K562 (cell line): Measurements from ENCODE around the gene ALG12. TPM values are rescaled to one million over a fixed set of nuclear protein-coding genes. Genes with fewer than 3 reads are reported as not detected.

Experiments
- ATAC-seq: fragments of 200-7000 bp; cut with Tn5 transposase; 3 replicates; pipeline ENCODE4 v1.9.1; 2020; ENCODE audit warnings: moderate library complexity
- BruUV-seq: library from RNA; stranded (reverse); fragments of 400-500 nt; replicated peaks from 2 replicates; lab custom pipeline; 2021; lab: Mats Ljungman, UMichigan
- CTCF ChIA-PET: fragments of 300-600 bp; formaldehyde crosslinking; extraction: SDS; loops from one replicate; lab custom pipeline; 2021; ENCODE audit warnings: low intra/inter-chr PET ratio; lab: Yijun Ruan, JAX
- POLR2A ChIA-PET: fragments of 300-600, 350-650 bp; sonication (Branson Sonifier 250); formaldehyde crosslinking; extraction: SDS; loops from one replicate; lab custom pipeline; 2021; ENCODE audit warnings: antibody characterized with exemption, inconsistent platforms; lab: Yijun Ruan, JAX
- DNase-seq, 4 experiments: peaks; one replicate each; pipeline versions ENCODE4 v3.0.0 to v3.0.0-alpha.2; 2011 to 2018; ENCODE audit warnings: low spot score in 3 of 4, mixed read lengths in 3 of 4; ENCODE audit errors: extremely low read depth in 1 of 4
- FAIRE-seq: peaks from 2 replicates; lab custom pipeline; 2011; peaks lifted over from hg19 to GRCh38; lab: Jason Lieb, UNC
- H2AFZ ChIP-seq: 2 replicates; pipeline ENCODE4 v1.6.0; 2011; ENCODE audit warnings: low read depth, low read length, control low read depth, inconsistent platforms
- H3K27ac ChIP-seq: fragments of 200-600 bp; 3 replicates; pipeline ENCODE4 v1.8.0; 2011; ENCODE audit warnings: low read depth, mild to moderate bottlenecking, control low read depth, inconsistent platforms, low read length, moderate library complexity, mixed read lengths; ENCODE audit errors: extremely low read depth
- H3K27me3 ChIP-seq, 2 experiments: fragments of 300-600 bp in 1 of 2; 2 replicates in 1 of 2; 3 replicates in 1 of 2; pipeline versions ENCODE4 v1.6.0 to v1.8.0; 2011; ENCODE audit warnings: inconsistent platforms in 2 of 2, low read length in 2 of 2, mild to moderate bottlenecking in 1 of 2, mixed read lengths in 1 of 2, moderate library complexity in 1 of 2; ENCODE audit not compliant: control insufficient read depth in 2 of 2, insufficient read depth in 2 of 2
- H3K36me3 ChIP-seq: fragments of 300-600 bp; 3 replicates; pipeline ENCODE4 v1.8.0; 2011; ENCODE audit warnings: mild to moderate bottlenecking, low read length, inconsistent platforms; ENCODE audit not compliant: control insufficient read depth, insufficient read depth
- H3K4me1 ChIP-seq, 2 experiments: fragments of 200-600 bp in 1 of 2; replicated peaks in 1 of 2; 2 replicates in 1 of 2; 3 replicates in 1 of 2; pipeline versions ENCODE4 v1.5.1 to v1.8.0; 2011; ENCODE audit warnings: inconsistent platforms in 2 of 2, low read length in 2 of 2, mild to moderate bottlenecking in 1 of 2, mixed read lengths in 1 of 2, moderate library complexity in 1 of 2; ENCODE audit not compliant: control insufficient read depth in 2 of 2, insufficient read depth in 2 of 2
- H3K4me2 ChIP-seq: 2 replicates; pipeline ENCODE4 v1.6.1; 2011; ENCODE audit warnings: low read length, control low read depth, inconsistent platforms, mixed read lengths; ENCODE audit not compliant: insufficient read depth
- H3K4me3 ChIP-seq: fragments of 200-600 bp; sonication (generic), shearing (Covaris generic); 2 replicates; pipeline ENCODE4 v1.5.1; 2016; ENCODE audit warnings: control low read depth, inconsistent platforms
- H3K79me2 ChIP-seq: fragments of 200-600 bp; 3 replicates; pipeline ENCODE4 v1.8.0; 2011; ENCODE audit warnings: low read length, inconsistent platforms; ENCODE audit not compliant: control insufficient read depth, insufficient read depth
- H3K9ac ChIP-seq, 2 experiments: 2 replicates each; pipeline versions ENCODE4 v1.6.0 to v1.6.1; 2011; ENCODE audit warnings: low read depth in 2 of 2, low read length in 2 of 2, control low read depth in 1 of 2, inconsistent platforms in 1 of 2, mild to moderate bottlenecking in 1 of 2, mixed read lengths in 1 of 2; ENCODE audit not compliant: insufficient read depth in 1 of 2
- H3K9me1 ChIP-seq: one replicate; pipeline ENCODE4 v1.6.0; 2011; ENCODE audit warnings: inconsistent platforms, mild to moderate bottlenecking, low read length, moderate library complexity; ENCODE audit not compliant: control insufficient read depth, insufficient read depth
- H3K9me3 ChIP-seq: replicated peaks from 2 replicates; pipeline ENCODE4 v1.5.1; 2011; ENCODE audit warnings: low read depth, low read length, inconsistent platforms; ENCODE audit not compliant: control insufficient read depth, insufficient read depth
- H4K20me1 ChIP-seq: replicated peaks from 2 replicates; pipeline ENCODE4 v1.6.1; 2011; ENCODE audit warnings: low read length, inconsistent platforms, mixed read lengths; ENCODE audit not compliant: control insufficient read depth, insufficient read depth
- BCL6 ChIP-seq: fragments of 250-450 bp; sonication (Bioruptor Pico); IDR thresholded peaks from 2 replicates; pipeline ENCODE4 v1.4.0; 2020
- EGR1 ChIP-seq: fragments of 450-650 bp; conservative IDR thresholded peaks from 2 replicates; pipeline ENCODE4 v1.6.1; 2017; ENCODE audit warnings: mild to moderate bottlenecking
- KDM2B ChIP-seq: fragments of 250-450 bp; sonication (Bioruptor Pico); IDR thresholded peaks from 2 replicates; pipeline ENCODE4 v1.8.0; 2021; ENCODE audit warnings: mild to moderate bottlenecking, moderate library complexity
- MAFF ChIP-seq: IDR thresholded peaks from 2 replicates; pipeline ENCODE4 v1.6.1; 2012; ENCODE audit warnings: low read length, improper control_type of control experiment
- NCOR1 ChIP-seq: fragments of 450-650 bp; IDR thresholded peaks from 2 replicates; pipeline ENCODE4 v1.6.1; 2016; ENCODE audit warnings: mild to moderate bottlenecking, moderate library complexity
- NR2C2 ChIP-seq, 2 experiments: fragments of 200-800 bp in 1 of 2; sonication (Bioruptor generic) in 1 of 2; sonication (generic) in 1 of 2; formaldehyde crosslinking in 1 of 2; IDR thresholded peaks; 2 replicates each; pipeline versions ENCODE4 v1.6.1 to v1.8.0; 2016 to 2022; ENCODE audit warnings: mild to moderate bottlenecking in 1 of 2, missing compliant biosample characterization in 1 of 2, missing genetic modification characterization in 1 of 2, missing genetic modification reagents in 1 of 2
- RB1 ChIP-seq: fragments of 450-650 bp; IDR thresholded peaks from 2 replicates; pipeline ENCODE4 v1.6.1; 2017; ENCODE audit warnings: low read depth, mild to moderate bottlenecking
- SAFB2 ChIP-seq: fragments of 200-400 bp; formaldehyde crosslinking; IDR thresholded peaks from 2 replicates; pipeline ENCODE4 v1.6.1; 2018; ENCODE audit warnings: borderline replicate concordance, low read length, low read depth, moderate library complexity; ENCODE audit not compliant: severe bottlenecking
- SMARCC2 ChIP-seq: fragments of 450-650 bp; IDR thresholded peaks from 2 replicates; pipeline ENCODE4 v1.6.1; 2017; ENCODE audit warnings: antibody characterized with exemption, moderate library complexity, mild to moderate bottlenecking, low read depth
- XRCC4 ChIP-seq: IDR thresholded peaks from one replicate; pipeline ENCODE4 v1.6.1; 2011; ENCODE audit not compliant: insufficient read depth, insufficient read length; ENCODE audit errors: extremely low read depth
- ZKSCAN1 ChIP-seq: fragments of 150-350 bp; IDR thresholded peaks from 2 replicates; pipeline ENCODE4 v1.6.1; 2016; ENCODE audit warnings: low read depth, low read length
- ZNF232 ChIP-seq: sonication (generic); formaldehyde crosslinking; IDR thresholded peaks from 2 replicates; pipeline ENCODE4 v1.8.0; 2022; ENCODE audit warnings: mild to moderate bottlenecking, missing genetic modification reagents
- ZNF274 ChIP-seq: IDR thresholded peaks from 2 replicates; pipeline ENCODE4 v1.6.1; 2011; ENCODE audit warnings: low read depth, mild to moderate bottlenecking, low read length, moderate library complexity, borderline replicate concordance
- ZNF316 ChIP-seq: fragments of 450-650 bp; IDR thresholded peaks from 2 replicates; pipeline ENCODE4 v1.6.1; 2016
- WGBS: fragments of 100-300 bp; shearing (Covaris generic); methylation state at CpG from one replicate; pipeline ENCODE4 v1.1.6; 2016; ENCODE audit warnings: low coverage, mixed read lengths; ENCODE audit not compliant: insufficient coverage; ENCODE audit errors: missing lambda C conversion rate; 5-methylcytosine and 5-hydroxymethylcytosine counted together
- in situ Hi-C: fragments of 300-500 bp; cut with MboI; formaldehyde crosslinking; loops from 4 replicates; pipeline ENCODE4 v1.15.0; 2018; ENCODE audit warnings: inconsistent platforms, mixed read lengths
- intact Hi-C: fragments of 100-400 bp; cut with micrococcal nuclease; formaldehyde crosslinking; loops from 2 replicates; pipeline ENCODE4 v1.14.2; 2022
- polyA plus RNA-seq, 8 experiments: library from polyadenylated mRNA; depleted of rRNA in 4 of 8; stranded (reverse) in 5 of 8; unstranded in 3 of 8; fragments of >200 nt; fragmentation: Nextera tagmentation in 2 of 8; fragmentation: Illumina TruSeq in 1 of 8; extraction: Ambion mirVana in 2 of 8; extraction: Trizol in 1 of 8; gene quantifications; 2 replicates each; pipeline versions ENCODE4 v1.2.1 to v1.2.3, GENCODE V29; 2011 to 2014; ENCODE audit warnings: inconsistent platforms in 1 of 8, missing spikeins in 1 of 8
- total RNA-seq, 7 experiments: library from RNA; depleted of rRNA in 6 of 7; stranded (reverse); fragments of >200 nt in 6 of 7; fragmentation: Illumina TruSeq in 2 of 7; extraction: Trizol in 2 of 7; gene quantifications; 2 replicates each; pipeline versions ENCODE4 v1.2.1 to v1.2.3, GENCODE V29; 2011 to 2021; ENCODE audit warnings: low replicate concordance in 1 of 7
- TF ChIP-seq, protein P1 (sequence below), 2 experiments: fragments of 200-800 bp in 1 of 2; sonication (Bioruptor generic) in 1 of 2; sonication (generic) in 1 of 2; formaldehyde crosslinking in 1 of 2; IDR thresholded peaks in 1 of 2; conservative IDR thresholded peaks in 1 of 2; 2 replicates each; pipeline versions ENCODE4 v1.5.0 to v1.6.1; 2016 to 2020; ENCODE audit warnings: missing compliant biosample characterization in 1 of 2, missing genetic modification characterization in 1 of 2, missing genetic modification reagents in 1 of 2

The ALG12 gene
- total and polyA plus RNA-seq, 9 of the 15 experiments (the other 6 are each of a cell fraction or from before 2014, with no cell fraction given): 0.20 to 8.5 (median 3.4) TPM

DNA sequence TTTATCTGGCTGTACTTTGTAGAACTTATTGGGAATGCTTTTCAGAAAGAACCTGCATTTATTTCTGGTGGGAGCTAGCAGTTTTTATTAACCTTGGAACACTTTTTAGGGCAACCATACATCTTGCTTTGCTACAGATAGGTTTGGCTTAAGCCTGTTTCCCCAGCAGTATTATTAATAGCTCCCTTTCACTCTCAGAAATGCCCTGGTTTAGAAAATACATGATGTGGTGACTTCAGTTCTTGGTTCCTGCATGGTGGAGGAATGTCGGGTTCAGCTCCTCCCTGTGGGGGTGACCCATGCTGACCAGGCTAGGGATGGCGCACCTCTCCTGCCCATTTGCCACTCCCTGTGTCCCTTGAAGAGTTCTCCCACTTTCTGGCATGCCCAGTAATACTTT is 36.4 kb downstream of the ALG12 start:
- intact Hi-C loops (no loop called here), in situ Hi-C loops (no loop called here)
- no peak for ATAC-seq
- POLR2A ChIA-PET: interaction anchor here (2.3 kb wide), 1 partner anchor 10 kb away, joined by 6 read pairs; no protein-coding TSS in a partner anchor
- no peak for FAIRE-seq
- CTCF ChIA-PET: no interaction called here
- H3K36me3 ChIP-seq: peaks cover 42% of the 10 kb centered on the region; the same call in 2 of the 3 replicates
- H3K27me3 ChIP-seq: no peaks in the 10 kb centered on the region
- H3K9me3 ChIP-seq: peaks cover 3% of the 10 kb centered on the region
- H2AFZ ChIP-seq: no peak overlapping the region
- no peak for DNase-seq
- H3K9ac ChIP-seq: no peak overlapping the region
- TF ChIP-seq XRCC4: no peak
- no peak overlapping the region for H3K27ac ChIP-seq
- H4K20me1 ChIP-seq: no peaks in the 10 kb centered on the region
- H3K4me2 ChIP-seq: no peak overlapping the region
- no TSS peak for BruUV-seq
- no peaks in the 10 kb centered on the region for H3K9me1 ChIP-seq
- H3K4me3 ChIP-seq: no peak overlapping the region
- H3K79me2 ChIP-seq: peaks cover 29% of the 10 kb centered on the region
- H3K4me1 ChIP-seq: peaks cover 0 to 4% of the 10 kb centered on the region in 2 experiments; a peak in 1 of 5 replicates
- 100% methylated on average over 2 of the region's 2 CpGs for WGBS

DNA sequence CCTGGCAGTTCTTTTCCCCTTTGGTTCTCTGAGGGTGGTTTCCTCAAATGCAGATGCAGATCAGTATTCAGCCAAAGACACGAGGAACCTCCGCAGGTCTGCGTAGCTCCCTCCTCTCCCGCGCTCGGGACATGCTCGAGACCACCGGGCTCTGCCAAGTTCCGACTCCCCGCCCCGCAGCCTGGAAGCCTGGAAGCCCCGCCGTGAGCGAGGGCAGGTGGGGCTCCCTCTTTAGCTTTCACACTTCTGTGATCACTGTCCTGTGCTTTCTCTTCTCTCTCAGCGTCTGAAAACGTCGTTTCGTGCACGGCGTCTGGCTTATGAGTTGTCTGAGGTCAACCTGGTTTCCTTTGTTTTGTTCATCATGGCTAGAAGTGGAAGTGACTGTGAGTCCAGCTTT is 38.0 kb downstream of the ALG12 start:
- no peak for DNase-seq
- Histone ChIP-seq H3K9ac (no peak overlapping the region), H3K4me2 (no peak overlapping the region), H4K20me1 (no peaks in the 10 kb centered on the region), H3K79me2 (peaks cover 42% of the 10 kb centered on the region), H3K4me1 (peaks cover 0 to 4% of the 10 kb centered on the region in 2 experiments; a peak in 1 of 5 replicates), H3K9me1 (no peaks in the 10 kb centered on the region), H3K27ac (no peak overlapping the region), H3K9me3 (peaks cover 3% of the 10 kb centered on the region), H2AFZ (no peak overlapping the region), H3K27me3 (no peaks in the 10 kb centered on the region), H3K4me3 (no peak overlapping the region), H3K36me3 (peaks cover 32% of the 10 kb centered on the region; the same call in 2 of the 3 replicates)
- ATAC-seq: no peak
- POLR2A ChIA-PET: interaction anchor here (1.1 to 2.3 kb wide), 2 partner anchors 8 to 240 kb away, joined by 3 to 6 read pairs; no protein-coding TSS in a partner anchor
- 94% methylated on average over 7 of the region's 20 CpGs for WGBS
- FAIRE-seq: no peak
- intact Hi-C loops: no loop called here
- CTCF ChIA-PET: no interaction called here
- no TSS peak for BruUV-seq
- in situ Hi-C loops: no loop called here
- TF ChIP-seq MAFF (no peak), ZNF232 (CRISPR knock-in tag) (no peak), ZKSCAN1 (no peak), NCOR1 (no peak), KDM2B (CRISPR knock-in tag) (no peak), ZNF274 (no peak), BCL6 (CRISPR knock-in tag) (no peak), NR2C2 (CRISPR knock-in tag; IDR thresholded peaks at IDR 0.05) (no peak), NR2C2 (tag; IDR thresholded peaks at IDR 0.05) (no peak), EGR1 (no peak), SMARCC2 (no peak), RB1 (no peak), SAFB2 (no peak), ZNF316 (no peak)
- TF ChIP-seq, protein P1, sequence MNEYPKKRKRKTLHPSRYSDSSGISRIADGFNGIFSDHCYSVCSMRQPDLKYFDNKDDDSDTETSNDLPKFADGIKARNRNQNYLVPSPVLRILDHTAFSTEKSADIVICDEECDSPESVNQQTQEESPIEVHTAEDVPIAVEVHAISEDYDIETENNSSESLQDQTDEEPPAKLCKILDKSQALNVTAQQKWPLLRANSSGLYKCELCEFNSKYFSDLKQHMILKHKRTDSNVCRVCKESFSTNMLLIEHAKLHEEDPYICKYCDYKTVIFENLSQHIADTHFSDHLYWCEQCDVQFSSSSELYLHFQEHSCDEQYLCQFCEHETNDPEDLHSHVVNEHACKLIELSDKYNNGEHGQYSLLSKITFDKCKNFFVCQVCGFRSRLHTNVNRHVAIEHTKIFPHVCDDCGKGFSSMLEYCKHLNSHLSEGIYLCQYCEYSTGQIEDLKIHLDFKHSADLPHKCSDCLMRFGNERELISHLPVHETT (CRISPR knock-in tag; conservative IDR thresholded peaks at IDR 0.05 in 1 of 2, IDR thresholded peaks at IDR 0.05 in 1 of 2): no peak
